Activated CD8-positive, alpha-beta memory T cell treated with anti-CD3 and anti-CD28 coated beads for 1 hour (primary cell): ENCODE data around the gene CLUH.

Source experiments
- DNase-seq, 2 donors: peaks; one replicate each; pipeline ENCODE4 v3.0.0-alpha.2; 2020; ENCODE audit warnings: low read depth in 1 of 2; ENCODE audit errors: extremely low read depth in 1 of 2

CLUH gene

DNA sequence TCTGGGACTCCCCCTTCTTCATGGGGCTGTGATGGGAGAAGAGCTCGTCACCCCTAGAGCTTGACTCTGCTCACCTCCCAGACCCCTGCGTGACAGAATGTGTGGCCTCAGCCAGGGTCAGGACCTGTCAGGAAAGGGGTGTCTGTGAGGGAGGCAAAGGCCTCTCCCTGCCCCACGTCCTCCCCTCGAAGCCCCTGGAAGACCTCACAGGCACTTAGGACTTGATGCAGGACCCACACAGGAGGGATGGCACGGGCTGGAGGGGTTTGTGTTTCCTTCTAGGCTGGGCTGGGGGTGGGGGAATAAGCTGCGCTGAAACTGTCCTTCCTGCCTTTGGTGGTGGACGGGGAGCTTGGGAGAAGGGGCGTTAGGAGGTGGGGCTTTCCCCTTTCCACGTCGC lies 11.0 kb upstream of the CLUH start:
- DNase-seq: no peak

DNA sequence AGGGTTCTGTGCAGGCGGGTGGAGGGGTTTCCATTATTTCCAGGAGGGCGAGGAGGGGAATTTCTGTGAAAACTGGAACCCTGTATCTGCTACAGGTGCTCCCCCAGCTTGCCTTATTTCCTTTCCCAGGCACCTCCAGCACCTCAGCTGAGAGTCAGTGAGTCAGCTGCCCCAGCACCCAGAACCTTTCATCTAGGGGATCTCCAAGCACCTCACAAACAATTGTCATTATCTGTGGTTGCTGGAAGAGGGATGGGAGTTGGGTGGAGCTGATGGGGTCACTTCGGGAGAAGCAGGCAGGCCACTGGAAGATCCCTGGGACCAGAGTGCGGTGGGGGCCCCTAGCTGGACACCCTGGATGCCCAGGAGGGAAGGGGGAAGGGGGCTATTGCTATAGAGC lies 10.0 kb upstream of the CLUH start:
- no peak for DNase-seq

GRCh38 chr17:2719861-2720260 lies 8.3 kb upstream of the CLUH start:
- DNase-seq: no peak

DNA sequence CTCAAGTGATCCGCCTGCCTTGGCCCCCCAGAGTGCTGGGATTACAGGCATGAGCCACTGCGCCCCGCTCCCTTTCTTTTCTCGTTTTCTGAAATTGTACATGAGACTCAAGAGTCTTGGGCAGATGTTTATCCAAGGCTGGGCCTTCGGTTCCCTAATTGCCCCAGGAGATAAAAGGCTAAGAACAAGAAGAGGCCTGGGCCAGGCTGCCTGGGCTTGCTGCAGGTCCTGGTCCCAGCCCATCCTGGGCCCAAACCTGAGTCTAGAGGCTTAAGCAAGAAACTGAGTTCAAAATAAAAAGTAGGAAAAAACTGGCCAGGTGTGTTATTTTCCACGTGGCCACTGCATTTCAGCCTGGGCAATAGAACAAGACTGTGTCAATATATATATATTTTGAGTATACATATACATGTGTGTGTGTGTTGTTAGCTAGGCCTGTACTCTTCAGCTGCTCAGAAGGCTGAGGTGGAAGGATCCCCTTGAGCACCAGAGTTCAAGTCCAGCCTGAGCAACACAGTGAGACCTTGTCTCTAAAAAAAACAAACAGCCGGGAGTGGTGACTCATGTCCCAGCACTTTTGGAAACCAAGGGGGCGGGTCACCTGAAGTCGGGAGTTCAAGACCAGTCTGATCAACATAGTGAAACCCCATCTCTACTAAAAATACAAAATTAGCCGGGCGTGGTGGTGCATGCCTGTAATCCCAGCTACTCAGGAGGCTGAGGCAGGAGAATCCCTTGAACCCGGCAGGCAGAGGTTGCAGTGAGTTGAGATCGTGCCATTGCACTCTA lies 6.8 kb upstream of the CLUH start:
- DNase-seq: no peak

DNA sequence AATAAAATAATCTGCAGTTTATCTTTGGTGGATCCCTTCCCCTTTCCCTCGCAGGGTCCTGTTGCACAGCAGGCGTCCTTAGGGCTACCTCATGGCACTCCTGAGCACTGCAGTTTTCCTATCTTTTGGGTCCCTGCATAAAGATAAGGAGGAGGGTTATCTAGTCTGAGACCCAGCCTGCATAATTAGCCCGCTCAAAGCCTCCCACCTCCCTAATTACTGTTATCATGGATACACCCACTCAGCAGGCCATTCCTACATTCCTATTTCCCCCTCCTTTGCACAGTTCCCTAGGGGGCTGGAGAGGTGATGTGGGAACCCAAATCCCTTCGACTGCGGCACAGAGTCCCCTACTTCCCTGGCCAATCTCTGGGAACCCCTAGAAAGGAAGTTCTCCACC lies 5.1 kb upstream of the CLUH start:
- DNase-seq: no peak

- no peak for DNase-seq
Observed at GRCh38 chr17:2713881-2714280, 2.3 kb upstream of the CLUH start.

- no peak for DNase-seq
Observed at GRCh38 chr17:2712300-2713043, 908 bp upstream of the CLUH start.

DNA sequence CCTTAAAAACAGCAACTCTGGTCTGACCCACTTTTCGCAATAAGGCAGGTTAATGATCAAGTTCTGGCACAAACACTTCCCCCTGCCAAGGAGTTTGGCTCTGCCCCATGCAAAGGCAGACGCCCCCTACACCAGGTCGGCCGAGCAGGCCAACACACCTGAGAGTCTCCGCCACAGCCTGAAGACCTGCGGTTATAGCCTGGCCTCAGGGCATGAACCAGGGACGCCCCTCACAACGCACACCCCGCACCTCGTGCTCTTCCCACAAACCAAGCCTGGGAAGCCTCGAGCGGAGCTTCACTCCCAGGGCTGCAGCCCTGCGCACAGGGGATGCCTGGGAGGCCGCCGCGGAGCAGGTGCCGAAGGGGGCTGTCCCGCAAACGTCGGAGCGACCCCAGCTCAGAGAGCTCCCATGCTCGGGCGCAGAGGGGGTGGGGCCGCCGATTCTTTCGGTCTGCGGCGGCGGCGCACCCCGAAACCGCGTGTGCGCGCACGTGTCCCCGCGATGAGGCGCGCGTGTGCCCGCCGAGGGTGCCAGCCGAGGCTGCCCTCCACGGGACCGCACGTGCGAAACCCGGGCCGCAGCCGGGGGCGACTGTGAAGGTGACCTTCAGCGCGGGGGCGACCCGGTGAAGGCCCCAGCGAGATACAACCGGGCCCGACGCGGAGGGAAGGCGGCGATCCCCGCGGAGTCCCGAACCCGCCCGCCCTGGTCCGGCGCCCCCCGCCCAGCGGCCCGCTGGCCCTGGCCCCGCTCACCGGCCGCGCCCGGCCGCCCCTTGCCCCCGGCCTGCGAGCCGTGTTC lies 559 bp downstream of the CLUH start:
- no peak for DNase-seq

- no peak for DNase-seq
Observed at GRCh38 chr17:2710071-2710802, 1.3 kb downstream of the CLUH start.

DNA sequence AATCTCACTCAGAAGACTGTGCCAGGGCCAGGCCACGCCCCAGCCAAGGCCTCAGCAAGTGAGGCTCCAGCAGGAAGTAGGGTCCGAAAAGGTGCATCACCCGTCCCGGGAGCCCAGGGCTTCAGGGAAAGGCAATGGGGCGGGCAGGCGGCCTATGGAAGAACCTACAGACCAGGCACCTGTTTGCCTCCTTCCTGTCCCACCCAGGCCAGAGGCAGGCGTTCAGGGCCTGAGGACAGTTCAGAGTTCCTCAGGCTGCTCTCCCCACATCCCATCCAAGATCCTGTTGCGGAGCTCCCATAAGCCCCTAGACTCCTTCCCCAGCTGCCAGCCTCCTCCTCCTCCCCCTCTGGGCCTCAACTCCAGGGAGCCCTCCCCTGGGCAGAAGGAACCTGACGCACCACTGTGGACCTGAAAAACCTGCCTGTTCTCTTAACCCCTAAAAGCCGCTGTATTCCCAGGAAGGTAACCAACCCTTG lies 2.3 kb downstream of the CLUH start:
- no peak for DNase-seq

DNA sequence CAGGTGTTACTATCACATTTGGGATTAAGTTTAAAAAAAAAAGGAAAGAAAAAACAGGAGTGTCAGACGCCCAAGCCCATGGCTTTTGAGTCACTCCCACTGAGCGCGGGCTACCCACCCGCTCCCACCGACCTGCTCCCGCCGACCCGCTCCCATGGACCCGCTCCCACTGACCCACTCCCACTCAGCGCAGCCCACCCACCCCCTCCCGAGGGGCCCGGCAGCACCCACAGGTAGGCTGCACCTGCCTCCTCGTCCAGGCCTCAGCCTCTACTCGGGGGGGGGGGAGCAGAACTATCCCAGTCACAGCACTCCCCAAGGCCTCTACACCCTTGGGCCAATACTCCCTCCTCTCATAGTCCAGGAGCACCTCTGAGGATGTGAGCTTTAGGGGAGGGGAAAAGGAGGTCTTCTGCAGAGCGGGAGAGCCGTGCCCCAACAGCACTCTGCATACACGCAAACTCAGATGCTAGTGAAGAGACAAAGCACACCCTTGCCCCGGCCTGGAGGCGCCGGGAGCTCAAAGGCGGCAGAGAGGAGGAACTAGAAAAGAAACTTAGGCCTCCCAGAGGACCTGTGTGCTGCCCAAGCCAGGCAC lies 2.9 kb downstream of the CLUH start:
- no peak for DNase-seq

DNA sequence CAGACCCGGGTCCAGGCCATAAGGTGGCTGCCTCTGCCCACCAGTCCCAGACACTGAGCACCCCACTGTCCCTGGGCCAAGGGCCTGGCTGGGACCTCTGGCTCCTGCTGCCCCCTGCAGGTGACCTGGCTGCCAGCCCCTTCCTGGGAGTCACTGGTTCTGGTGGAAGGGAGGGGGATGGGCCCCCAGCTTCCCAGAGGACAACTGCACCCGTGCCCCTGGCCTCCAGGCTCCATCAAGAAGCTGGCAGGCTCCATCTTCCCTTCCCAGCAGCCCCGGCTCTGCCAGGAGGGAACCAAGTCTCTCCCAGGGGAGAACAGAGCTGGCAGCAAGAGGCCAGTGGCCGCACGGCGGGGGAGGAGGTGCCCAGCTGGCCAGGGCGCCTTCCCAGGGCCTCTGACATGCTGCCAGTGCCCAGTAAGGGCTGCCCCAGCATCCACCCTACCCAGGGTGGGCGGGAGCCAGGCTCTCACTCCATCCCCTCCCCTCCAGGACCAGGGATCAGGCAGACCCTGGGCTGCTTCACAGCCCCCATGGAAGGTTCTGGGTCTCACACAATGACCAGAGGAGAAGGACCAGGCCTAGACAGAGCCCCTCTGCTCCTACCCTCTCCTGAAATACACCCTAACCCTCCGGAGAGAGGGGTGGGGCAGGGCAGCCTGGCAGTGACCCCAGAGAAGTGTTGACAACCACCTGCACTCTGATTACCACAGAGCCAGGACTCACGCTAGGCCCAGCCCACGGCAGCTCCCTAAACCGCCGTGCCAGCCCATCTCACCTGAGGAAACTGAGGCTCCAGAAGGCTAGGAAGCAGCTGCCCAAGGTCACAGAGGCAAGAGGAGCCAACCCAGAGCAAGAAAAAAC lies 3.6 kb downstream of the CLUH start:
- DNase-seq: no peak

- no peak for DNase-seq
Observed at GRCh38 chr17:2706911-2707510, 4.6 kb downstream of the CLUH start.

GRCh38 chr17:2705888-2706795 lies 5.4 kb downstream of the CLUH start:
- no peak for DNase-seq

DNA sequence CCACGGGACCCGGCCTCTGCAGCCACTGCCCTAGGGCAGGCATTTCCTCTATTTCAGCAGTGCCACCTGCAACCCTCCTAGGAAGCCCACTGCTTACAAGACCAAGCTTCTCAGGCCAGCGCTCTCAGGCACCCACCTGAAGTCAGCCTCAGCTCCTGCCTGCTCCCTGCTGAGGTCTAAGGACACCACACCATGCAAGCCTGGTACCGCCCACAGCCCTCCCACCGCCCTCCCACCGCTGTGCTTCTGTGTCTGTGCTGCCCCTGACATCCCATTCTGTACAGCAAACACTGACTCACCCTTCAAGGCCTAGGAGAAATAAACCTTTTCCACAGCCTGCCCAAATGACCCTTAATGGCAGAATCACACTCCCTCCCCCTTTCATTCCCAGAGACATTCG lies 6.3 kb downstream of the CLUH start:
- DNase-seq: no peak

DNA sequence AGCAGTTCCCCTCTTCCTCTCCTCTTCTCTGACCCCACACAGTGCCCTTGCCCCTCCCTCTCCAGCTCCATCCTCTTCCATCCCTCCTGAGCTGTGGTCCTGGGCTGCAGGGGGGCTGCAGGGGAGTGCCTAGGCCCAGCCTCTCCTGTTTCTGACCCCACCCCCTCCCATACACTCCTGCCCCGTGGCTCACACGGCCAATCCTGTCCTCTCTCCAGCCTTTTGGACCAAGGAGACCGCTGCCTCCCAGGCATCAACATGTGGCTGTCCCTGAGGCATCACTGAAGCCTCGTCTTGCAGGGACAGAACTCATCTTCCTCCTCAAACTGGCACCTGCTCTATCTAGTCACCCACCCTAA lies 6.7 kb downstream of the CLUH start:
- no peak for DNase-seq

- no peak for DNase-seq
Observed at GRCh38 chr17:2704031-2704889, 7.3 kb downstream of the CLUH start.
